ENCODE measurements around the gene MAPK12.

MAPK12 gene

GRCh38 chr22:50261615-50262459, at the start of gene MAPK12:
TSS of gene MAPK12 (minus strand) at chr22:50261683. CDS start at chr22:50261509, 174 bp downstream.
- no peak for DNase-seq

- DNase-seq: no peak
These were observed 49.5 kb upstream of the MAPK12 start for GRCh38 chr22:50310949-50311444.

DNA sequence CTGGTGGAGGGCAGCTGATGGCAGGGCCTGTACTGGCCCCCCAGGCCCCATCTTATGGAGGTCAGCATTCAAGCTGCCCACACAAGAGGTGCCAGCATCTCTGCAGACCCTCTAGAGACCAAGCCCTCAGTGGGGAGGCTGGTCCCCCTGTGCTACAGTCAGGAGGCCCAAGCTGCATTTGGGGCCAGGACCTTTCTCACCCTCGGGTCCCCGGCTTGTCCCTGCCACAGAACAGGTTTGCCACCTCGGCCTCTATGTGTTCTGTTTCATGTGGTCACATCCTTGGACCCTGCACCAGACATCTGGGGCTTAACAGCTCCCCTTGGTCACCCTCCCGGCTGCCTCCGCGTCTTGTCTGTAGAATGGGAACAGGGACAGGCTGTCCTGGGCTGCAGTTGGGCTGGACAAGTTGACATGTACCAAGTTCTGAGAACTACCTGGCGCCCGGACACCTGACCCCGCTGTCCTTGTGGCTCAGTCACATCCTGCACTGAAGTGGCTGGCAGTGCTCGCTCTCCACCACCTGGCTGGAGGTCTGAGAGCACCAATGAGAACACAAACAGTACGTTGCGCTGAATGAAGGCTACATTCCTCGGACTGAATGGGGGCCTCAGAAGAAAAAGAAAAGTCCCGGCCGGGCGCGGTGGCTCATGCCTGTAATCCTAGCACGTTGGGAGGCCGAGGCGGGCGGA, 48.7 kb upstream of the MAPK12 start:
- DNase-seq: no peak

DNA sequence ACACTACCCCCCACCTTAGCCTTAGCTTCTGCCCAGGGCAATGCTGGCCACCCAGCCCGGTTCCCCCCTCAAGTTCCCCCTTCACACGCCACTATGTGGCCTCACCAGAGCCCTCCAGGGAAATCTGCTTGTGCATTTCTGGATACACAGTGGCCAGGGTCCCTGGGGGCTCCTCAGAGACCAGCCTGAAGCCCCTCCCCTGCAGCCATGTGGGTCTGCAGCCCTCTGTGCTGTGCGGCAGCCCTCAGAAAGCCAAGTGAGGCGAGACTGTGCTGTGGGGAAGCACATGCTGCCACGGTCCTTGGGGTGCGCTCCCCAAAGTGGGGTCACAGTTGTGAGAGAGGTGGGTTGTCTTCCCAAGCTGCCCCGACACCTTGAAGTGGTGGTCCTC, 48.1 kb upstream of the MAPK12 start:
- DNase-seq: no peak

- DNase-seq: no peak
These were observed 47.6 kb upstream of the MAPK12 start for GRCh38 chr22:50308986-50309600.

- no peak for DNase-seq
These were observed 47.1 kb upstream of the MAPK12 start for GRCh38 chr22:50308597-50308935.

DNA sequence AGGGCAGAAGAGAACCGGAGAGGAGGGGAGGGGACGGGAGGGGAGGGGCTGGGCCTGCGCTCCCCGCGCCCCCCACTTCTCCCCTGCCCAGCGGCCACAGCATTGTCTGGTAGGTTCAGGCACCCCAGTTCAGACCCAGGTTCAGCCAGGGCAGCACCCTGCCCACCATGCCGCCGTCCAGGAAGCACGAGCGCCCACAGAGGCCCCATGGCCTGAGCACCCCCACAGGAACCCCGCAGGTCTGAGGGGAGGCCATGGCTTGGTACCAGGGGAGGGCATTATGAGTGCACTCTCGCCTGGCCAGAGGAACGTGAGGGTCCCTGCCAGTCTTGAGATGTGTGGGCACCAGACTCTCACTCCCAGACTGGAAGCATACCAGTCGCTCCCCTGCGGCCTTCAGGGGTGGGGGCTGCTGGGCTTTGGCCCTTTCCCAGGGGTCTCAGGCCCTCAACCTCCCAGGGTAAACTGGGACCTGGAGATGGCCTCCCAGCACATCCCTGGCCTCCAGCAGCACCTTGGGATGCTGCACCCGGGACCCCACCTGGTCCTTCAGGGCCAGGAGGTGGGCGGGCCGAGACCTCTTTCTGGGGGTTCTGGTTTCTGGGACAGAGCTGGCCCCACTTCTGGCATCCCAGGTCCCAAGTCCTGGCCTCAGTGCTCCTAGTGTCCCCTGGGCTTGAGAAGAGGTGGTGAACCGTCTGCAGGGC, 46.6 kb upstream of the MAPK12 start:
- no peak for DNase-seq

DNA sequence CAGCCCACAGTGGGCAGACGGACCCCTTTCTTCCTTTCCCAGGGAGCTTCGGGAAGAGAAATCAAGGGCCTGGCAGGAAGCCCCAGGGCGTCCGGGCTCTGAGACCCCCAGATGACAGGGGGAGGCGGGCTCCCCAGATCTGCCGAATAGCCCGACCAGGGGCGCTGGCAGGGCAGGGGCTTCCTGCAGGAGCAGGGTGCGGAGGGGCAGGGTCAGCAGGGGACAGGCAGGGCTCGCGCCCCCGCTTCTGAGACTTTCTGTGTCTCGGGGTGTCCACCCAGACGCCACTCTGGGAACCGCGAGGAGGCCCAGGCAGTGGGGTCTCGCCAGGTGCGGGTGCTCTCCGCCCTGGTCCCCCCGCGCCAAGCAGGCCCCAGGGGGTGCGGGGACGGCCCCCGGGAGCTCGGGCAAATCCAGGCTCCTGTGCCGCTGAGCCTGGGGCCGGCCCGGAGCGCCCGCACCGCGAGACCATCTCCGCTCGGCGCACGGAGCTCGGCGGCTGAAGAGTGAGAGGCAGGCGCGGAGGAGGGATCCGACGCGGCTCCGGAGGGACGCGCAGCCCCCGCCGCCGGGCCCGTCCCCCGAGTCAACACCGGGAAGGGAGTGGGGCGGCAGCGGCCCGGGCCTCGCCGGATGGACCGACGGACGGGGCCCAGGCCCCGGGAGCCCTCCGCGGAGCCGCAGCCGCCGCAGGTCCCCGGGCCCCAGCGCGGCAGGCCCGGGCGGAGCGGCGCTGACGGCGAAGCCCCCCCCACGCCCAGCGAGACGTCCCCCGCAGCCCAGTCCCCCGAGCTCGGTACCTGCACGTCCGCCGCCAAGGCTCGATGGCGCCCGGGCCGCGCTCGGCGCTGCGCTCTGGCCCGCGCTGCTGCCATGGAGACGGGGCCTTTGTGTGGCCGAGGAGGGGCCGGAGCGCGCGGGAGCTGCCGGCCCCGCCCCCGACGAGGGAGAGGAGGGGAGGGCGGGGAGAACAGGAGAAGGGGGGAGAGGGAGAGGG, 45.6 kb upstream of the MAPK12 start, which contains the start of gene PLXNB2:
Gene PLXNB2, minus strand, starts transcription at position 894 of the 997 bp plus-strand sequence. CDS start 17,062 bp downstream, outside the sequence.
- DNase-seq: peak; percentile 13

DNA sequence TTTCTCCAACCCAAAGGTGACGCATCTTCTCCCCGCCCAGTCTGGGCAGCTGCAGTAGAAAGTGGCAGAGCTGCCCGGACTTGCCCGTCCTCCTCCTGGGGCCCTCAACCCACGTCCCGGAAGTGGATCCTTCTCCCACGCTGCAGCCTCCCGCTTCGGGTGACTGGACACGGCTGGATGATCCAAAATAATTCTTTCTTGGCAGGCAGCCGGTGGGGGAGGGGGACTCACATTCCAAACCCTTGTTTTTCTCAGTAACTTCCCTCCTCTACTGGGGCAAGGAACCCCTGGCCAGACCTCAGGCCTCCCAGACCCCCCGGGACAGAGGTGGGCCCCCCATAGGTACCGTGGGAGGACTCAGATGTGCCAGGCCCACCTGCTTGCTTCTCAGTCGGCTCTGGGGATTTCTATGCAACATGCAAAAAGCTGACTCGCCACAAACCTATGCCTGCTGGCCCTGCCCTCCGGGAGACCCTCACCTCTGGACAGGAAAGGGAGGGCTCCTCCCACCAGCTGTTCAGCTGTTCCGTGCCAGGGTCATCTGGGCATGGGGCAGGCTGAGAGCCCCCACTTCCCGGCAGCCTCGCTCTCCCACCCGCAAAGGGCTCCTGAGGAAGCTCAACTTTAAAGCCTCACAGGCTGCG, 44.6 kb upstream of the MAPK12 start:
- DNase-seq: no peak

- DNase-seq: no peak
These were observed 44.0 kb upstream of the MAPK12 start for GRCh38 chr22:50305393-50305922.

DNA sequence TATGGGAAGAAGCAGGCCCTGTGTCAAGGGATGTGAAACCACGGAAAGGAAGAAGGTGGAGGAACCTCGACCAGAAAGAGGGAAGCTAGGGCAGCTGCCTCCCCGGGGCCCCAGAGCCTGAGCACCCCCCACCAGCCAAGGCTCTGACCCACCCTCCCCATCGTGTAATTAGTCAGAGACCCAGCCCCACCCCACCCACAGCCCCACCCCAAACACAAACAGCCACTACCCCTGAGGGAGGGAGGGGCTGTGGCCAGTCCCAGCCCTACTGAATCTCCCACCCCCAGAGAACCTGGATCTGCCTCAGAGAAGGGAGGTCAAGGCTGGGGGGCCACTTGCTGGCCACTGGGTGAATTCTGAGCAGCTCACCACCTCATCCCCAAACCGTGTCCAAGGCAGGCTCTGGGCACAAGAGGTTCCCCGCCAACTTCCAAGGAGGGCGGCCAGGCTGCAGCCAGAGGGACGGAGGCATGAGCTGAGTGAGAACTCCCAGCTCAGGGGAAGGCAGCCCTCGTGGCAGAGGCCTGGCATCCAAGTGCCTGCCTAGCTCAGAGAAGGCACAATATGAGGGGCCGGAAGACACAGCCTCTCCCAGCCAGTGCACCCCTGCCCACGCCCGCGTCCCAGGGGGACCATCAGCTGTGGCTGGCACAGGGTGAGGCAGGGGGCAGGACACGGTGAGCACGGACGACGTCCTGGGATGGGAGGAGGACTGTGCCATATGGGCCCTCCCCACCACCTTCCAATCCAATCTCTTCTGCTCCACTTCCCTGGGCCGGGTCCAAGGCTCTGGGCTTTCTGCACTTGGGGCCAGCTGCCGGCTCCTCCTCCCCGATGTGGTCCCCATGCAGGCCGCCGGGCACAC, 43.3 kb upstream of the MAPK12 start:
- DNase-seq: no peak

DNA sequence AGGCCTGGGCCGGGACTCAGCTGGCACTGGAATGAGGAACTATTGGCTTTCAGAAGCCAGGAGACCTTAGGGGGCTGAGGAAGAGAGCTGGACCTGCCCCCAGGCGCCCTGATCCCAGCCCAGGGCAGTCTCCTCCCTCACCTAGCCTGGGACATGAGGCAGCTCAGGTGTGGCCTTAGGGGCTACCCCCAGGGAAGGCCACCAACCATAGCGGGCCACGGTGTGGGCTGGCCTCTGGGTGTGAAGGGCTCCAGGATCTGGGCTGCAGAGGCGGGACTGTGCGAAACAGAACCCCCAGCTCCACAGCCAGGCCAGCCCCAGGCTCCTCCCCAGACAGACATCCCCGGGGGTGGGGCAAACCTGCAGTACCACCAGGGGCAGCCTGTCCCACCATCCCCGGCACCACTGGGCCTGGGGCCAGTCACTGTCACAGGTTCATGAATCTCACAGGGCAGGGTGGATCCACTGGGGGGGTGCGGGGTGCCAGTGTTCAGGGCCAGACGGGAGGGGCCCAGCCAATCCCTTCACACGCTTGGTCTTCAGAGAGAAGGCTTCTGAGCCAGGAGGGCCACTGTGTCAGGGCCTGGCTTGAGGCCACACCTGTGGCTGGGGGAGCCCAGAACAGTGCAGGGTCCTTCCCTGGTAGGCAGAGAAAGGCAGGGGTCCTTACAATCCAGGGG, 42.5 kb upstream of the MAPK12 start:
- no peak for DNase-seq

DNA sequence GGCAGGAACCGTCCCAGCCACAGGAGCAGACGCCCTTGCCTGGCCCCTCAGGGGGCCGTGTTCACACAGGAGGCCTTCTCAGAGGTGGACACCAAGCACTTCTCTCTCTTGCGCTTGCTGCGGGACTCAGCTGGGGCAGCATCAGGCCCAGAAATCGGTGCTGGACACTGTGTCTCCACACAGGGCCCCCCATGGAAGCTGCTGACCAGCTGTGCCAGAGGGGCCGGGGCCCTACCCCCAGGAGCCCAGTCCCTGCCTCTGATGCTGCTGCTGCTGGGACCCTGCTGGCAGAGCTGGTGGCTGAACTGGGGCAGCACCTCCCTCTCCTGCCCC, 42.0 kb upstream of the MAPK12 start:
- DNase-seq: no peak

DNA sequence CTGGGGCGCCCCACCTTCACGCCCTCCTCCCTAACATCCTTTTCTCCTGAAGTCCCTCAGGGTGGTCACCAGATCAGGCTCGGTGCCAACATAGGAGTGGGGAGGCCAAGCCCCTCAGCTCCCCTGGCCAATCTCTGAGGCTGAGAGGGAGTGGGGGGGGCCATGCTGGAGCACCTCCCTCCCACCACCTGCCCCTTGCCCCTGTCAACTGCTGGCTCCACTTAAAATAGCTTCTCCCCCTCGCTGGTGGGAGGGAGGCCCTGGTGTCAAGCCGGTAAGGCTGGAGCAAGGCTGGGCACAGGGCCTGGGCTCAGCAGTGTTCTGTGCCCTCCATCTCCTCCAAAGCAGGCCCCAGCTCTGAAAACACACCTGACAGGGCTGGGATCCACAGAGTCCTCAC, 41.1 kb upstream of the MAPK12 start:
- no peak for DNase-seq

DNA sequence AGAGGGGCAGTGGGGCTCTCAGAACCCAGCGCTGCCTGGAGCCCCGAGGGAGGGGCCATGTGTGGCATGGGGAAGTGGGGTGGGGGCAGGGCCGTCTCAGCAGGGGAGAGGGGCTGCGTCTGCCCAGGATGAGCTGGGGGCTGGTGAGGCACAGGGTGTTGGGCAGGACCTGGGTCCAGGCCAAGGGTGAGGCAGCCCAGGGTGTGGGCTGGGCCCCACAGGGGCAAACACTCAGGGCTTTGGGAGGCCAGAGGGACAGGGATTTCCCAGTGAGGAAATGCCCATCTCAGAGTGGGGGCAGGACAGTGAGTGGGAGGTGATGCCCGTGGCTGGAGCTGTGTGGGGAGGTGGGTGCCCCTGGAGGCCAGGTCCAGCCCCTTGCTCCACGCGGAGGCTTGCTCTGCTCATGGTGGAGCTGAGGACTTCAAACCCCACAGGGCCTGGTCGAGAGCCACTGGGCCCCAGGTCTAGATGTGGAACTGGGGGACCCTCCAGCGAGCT, 40.6 kb upstream of the MAPK12 start:
- no peak for DNase-seq

GRCh38 chr22:50301581-50301991, 40.1 kb upstream of the MAPK12 start:
- no peak for DNase-seq

GRCh38 chr22:50300620-50301257, 39.3 kb upstream of the MAPK12 start:
- DNase-seq: no peak

DNA sequence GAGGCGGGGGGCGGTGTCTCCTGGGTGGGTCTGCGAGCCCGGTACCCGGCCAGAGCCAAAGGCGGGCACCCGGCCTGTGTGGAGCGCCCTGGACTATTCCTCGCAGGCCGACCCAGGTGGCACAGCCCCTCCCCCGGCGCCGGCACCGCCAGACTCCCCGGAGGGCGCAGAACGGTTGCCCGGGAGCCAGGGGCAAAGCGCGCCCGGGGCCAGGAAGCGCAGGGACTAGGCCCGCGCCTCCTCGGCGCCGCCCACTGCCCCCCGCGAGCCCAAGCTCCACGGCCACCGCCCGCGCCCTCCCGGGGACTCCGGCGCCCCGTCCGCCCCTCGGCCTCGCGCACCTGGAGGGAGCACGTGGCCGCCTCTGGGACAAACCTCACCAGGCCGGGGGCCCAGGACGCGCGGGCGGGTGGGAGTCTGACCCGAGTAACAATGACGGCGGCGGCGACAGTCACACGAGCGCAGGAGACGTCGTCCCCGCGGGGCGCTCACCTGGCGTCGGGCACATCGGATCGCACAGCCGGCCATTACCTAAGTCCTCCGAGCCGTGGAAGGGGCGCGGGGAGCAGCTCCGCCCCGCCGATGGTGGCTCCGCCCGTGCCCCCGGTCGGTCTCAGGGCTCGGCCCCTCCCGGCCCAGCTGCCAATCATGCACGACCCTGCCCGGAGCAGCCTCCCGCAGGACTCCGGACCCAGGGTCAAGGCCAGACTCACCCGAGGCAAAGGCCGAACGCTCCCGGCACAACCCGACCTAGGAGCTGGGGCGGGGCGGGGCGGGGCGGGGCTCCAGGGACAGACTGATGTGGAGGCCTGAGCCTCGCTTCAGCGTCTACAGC, 38.5 kb upstream of the MAPK12 start:
- DNase-seq: no peak
